ENCODE measurements around the gene ITPR1. TPM values are rescaled to one million over a fixed set of nuclear protein-coding genes. Genes with fewer than 3 reads are reported as not detected.

Gene ITPR1
- total RNA-seq, 2 experiments from 2014 or later: 84.4 to 104 TPM

DNA sequence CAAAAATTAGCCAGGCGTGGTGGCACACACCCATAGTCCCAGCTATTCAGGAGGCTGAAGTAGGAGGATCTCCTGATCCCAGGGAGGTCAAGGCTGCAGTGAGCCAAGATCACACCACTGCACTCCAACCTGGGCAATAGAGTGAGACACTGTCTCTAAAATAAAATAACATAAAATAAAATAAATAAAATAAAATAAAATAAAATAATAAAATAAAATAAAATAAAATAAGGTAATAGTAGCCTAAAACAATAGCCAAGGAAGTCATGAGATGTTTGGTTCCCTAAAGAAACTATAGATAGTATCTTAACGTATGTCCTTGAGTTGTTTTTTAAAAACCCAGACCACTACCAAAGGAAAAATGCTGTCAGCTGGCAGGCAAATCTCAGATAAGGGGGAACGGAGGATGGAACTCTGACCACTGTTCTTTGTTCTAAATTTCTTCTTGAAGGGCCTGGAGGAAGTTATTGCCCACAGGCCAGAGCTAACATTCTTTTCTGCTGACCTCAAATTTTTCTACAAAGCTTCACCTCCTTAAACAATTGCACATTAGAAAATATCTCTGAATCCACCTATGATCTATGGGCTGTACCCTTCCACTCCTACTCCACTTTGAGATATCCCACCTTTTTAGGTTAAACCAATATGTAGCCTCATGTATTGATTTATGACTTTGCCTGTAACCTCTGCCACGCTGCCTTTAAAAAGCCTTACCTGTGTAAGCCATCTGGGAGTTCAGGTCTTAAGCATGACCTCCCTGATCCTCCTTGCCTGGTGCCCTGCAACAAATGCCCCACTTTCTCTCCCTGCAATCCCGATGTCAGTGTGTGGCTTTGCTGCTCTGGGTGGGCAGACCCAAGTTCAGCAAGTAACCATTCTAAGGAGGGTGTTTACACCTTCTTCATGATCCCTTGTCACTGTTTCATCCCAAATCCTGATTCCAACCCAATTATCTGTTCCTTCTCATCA is 359.9 kb downstream of the ITPR1 start:
- POLR2A ChIA-PET: no interaction called here

DNA sequence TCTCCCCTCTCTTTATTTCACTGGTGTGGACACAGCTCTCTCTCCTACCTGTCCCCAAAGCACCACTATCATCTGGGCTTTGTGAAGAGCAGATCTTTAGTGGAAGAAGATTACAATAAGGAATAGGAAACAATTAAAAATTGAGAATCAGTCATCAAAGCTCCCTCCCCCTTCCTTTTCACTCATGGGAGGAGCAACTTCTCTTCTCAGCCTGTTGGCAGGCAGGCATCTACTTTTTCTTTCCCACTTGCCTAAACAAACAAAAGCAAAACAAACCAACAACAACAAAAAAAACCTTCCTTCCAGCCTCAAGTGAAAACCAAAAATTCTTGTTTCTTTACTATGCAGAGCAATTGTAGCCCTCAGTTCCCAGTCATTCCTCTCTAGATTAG is 360.6 kb downstream of the ITPR1 start:
- Histone ChIP-seq H3K36me3 (ENCODE audit: insufficient read depth, low read length) (no peaks in the 10 kb centered on the region), H3K79me2 (ENCODE audit: insufficient read depth, low read depth, low read length) (no peaks in the 10 kb centered on the region), H3K9me2 (ENCODE audit: insufficient read depth, low read length) (no peaks in the 10 kb centered on the region), H3K4me2 (ENCODE audit: low read length) (no peak overlapping the region), H4K20me1 (ENCODE audit: insufficient read depth, low read length) (no peaks in the 10 kb centered on the region), H3K4me3 (ENCODE audit: low read depth, low read length, poor library complexity, severe bottlenecking) (no peak overlapping the region), H2AFZ (ENCODE audit: low read length) (no peak overlapping the region), H3K27ac (ENCODE audit: low read depth, low read length, poor library complexity, severe bottlenecking) (no peak overlapping the region), H3K4me1 (ENCODE audit: insufficient read depth, low read length, poor library complexity, severe bottlenecking) (no peaks in the 10 kb centered on the region), H3K9me3 (ENCODE audit: low read length) (no peaks in the 10 kb centered on the region)
- DNase-seq (ENCODE audit: low spot score): no peak
- ChIA-PET CTCF (ENCODE audit: unreplicated experiment) (no interaction called here), POLR2A (no interaction called here)
- no TSS peak for BruUV-seq (replicated peaks)
- TF ChIP-seq EZH2phosphoT487 (IDR thresholded peaks at IDR 0.05; ENCODE audit: borderline replicate concordance, low read depth, low read length): no peak
- TF ChIP-seq, protein P1, sequence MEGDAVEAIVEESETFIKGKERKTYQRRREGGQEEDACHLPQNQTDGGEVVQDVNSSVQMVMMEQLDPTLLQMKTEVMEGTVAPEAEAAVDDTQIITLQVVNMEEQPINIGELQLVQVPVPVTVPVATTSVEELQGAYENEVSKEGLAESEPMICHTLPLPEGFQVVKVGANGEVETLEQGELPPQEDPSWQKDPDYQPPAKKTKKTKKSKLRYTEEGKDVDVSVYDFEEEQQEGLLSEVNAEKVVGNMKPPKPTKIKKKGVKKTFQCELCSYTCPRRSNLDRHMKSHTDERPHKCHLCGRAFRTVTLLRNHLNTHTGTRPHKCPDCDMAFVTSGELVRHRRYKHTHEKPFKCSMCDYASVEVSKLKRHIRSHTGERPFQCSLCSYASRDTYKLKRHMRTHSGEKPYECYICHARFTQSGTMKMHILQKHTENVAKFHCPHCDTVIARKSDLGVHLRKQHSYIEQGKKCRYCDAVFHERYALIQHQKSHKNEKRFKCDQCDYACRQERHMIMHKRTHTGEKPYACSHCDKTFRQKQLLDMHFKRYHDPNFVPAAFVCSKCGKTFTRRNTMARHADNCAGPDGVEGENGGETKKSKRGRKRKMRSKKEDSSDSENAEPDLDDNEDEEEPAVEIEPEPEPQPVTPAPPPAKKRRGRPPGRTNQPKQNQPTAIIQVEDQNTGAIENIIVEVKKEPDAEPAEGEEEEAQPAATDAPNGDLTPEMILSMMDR (conservative IDR thresholded peaks at IDR 0.05; ENCODE audit: low read length): no peak
- intact Hi-C loops (cut with micrococcal nuclease; ENCODE audit: unreplicated experiment): no loop called here

More for the DNA sequence above, 359.9 kb downstream of the ITPR1 start:
- Histone ChIP-seq H3K4me1 (ENCODE audit: insufficient read depth, low read length, poor library complexity, severe bottlenecking) (no peaks in the 10 kb centered on the region), H3K4me2 (ENCODE audit: low read length) (no peak overlapping the region), H2AFZ (ENCODE audit: low read length) (no peak overlapping the region), H3K36me3 (ENCODE audit: insufficient read depth, low read length) (no peaks in the 10 kb centered on the region), H3K9me3 (ENCODE audit: low read length) (no peaks in the 10 kb centered on the region), H3K4me3 (ENCODE audit: low read depth, low read length, poor library complexity, severe bottlenecking) (no peak overlapping the region), H4K20me1 (ENCODE audit: insufficient read depth, low read length) (no peaks in the 10 kb centered on the region), H3K79me2 (ENCODE audit: insufficient read depth, low read depth, low read length) (no peaks in the 10 kb centered on the region), H3K9me2 (ENCODE audit: insufficient read depth, low read length) (no peaks in the 10 kb centered on the region), H3K27ac (ENCODE audit: low read depth, low read length, poor library complexity, severe bottlenecking) (no peak overlapping the region)
- intact Hi-C loops (cut with micrococcal nuclease; ENCODE audit: unreplicated experiment): no loop called here
- no peak for DNase-seq (ENCODE audit: low spot score)
- no peak for TF ChIP-seq EZH2phosphoT487 (IDR thresholded peaks at IDR 0.05; ENCODE audit: borderline replicate concordance, low read depth, low read length)
- TF ChIP-seq, protein P1 (conservative IDR thresholded peaks at IDR 0.05; ENCODE audit: low read length): no peak
- CTCF ChIA-PET (ENCODE audit: unreplicated experiment): no interaction called here
- no TSS peak for BruUV-seq (replicated peaks)

DNA sequence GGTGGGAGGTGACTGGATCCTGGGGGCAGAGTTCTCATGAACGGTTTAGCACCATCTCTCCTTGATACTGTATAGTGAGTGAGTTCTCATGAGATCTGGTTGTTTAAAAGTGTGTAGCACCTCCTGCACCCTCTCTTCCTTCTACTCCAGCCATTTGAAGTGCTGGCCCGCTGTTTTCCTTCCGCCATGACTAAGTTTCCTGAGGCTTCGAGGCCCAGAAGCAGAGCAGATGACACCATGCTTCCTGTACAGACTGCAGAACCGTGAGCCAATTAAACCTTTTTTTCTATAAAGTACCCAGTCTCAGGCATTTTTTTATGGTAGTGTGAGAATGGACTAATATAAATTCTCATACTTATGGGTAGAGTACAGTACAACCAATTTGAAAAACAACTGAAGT is 362.5 kb downstream of the ITPR1 start:
- Histone ChIP-seq H3K27ac (ENCODE audit: low read depth, low read length, poor library complexity, severe bottlenecking) (no peak overlapping the region), H3K4me1 (ENCODE audit: insufficient read depth, low read length, poor library complexity, severe bottlenecking) (no peaks in the 10 kb centered on the region), H2AFZ (ENCODE audit: low read length) (no peak overlapping the region), H3K9me3 (ENCODE audit: low read length) (no peaks in the 10 kb centered on the region), H3K4me2 (ENCODE audit: low read length) (no peak overlapping the region), H3K36me3 (ENCODE audit: insufficient read depth, low read length) (no peaks in the 10 kb centered on the region), H3K9me2 (ENCODE audit: insufficient read depth, low read length) (no peaks in the 10 kb centered on the region), H3K79me2 (ENCODE audit: insufficient read depth, low read depth, low read length) (no peaks in the 10 kb centered on the region), H3K4me3 (ENCODE audit: low read depth, low read length, poor library complexity, severe bottlenecking) (no peak overlapping the region), H4K20me1 (ENCODE audit: insufficient read depth, low read length) (no peaks in the 10 kb centered on the region)
- intact Hi-C loops (cut with micrococcal nuclease; ENCODE audit: unreplicated experiment): no loop called here
- CTCF ChIA-PET (ENCODE audit: unreplicated experiment): no interaction called here
- BruUV-seq (replicated peaks): no TSS peak
- no peak for DNase-seq (ENCODE audit: low spot score)
- TF ChIP-seq, protein P1 (conservative IDR thresholded peaks at IDR 0.05; ENCODE audit: low read length): no peak
- no peak for TF ChIP-seq EZH2phosphoT487 (IDR thresholded peaks at IDR 0.05; ENCODE audit: borderline replicate concordance, low read depth, low read length)
- POLR2A ChIA-PET: no interaction called here
